Parathyroid adenoma (tissue), 2 donors: ENCODE data around the gene TSPAN32.
A peak's percentile ranks its signal among the peaks of the same experiment; 100 is the strongest.

Source experiments
- H2AFZ ChIP-seq: fragments of 300-600 bp; sonication (generic); one replicate; pipeline ENCODE4 v1.7.0; 2017; ENCODE audit warnings: antibody characterized with exemption, mild to moderate bottlenecking
- H3K27ac ChIP-seq: fragments of 300-600 bp; sonication (generic); one replicate; pipeline ENCODE4 v1.7.0; 2017
- H3K27me3 ChIP-seq: fragments of 300-600 bp; sonication (generic); one replicate; pipeline ENCODE4 v1.7.0; 2017; ENCODE audit warnings: low read length; ENCODE audit not compliant: control insufficient read depth, insufficient read depth
- H3K36me3 ChIP-seq: fragments of 300-600 bp; sonication (generic); one replicate; pipeline ENCODE4 v1.7.0; 2017; ENCODE audit warnings: low read length; ENCODE audit not compliant: control insufficient read depth, insufficient read depth
- H3K4me1 ChIP-seq: fragments of 300-600 bp; sonication (generic); one replicate; pipeline ENCODE4 v1.7.0; 2017; ENCODE audit warnings: control low read depth
- H3K4me2 ChIP-seq: fragments of 300-600 bp; sonication (generic); one replicate; pipeline ENCODE4 v1.7.0; 2017; ENCODE audit warnings: low read length
- H3K4me3 ChIP-seq: fragments of 300-600 bp; sonication (generic); one replicate; pipeline ENCODE4 v1.7.0; 2017; ENCODE audit warnings: low read depth, low read length
- H3K79me2 ChIP-seq: fragments of 300-600 bp; sonication (generic); one replicate; pipeline ENCODE4 v1.7.0; 2017; ENCODE audit warnings: control low read depth
- H3K9ac ChIP-seq: fragments of 300-600 bp; sonication (generic); one replicate; pipeline ENCODE4 v1.7.0; 2017; ENCODE audit warnings: mild to moderate bottlenecking
- H3K9me3 ChIP-seq: fragments of 300-600 bp; sonication (generic); one replicate; pipeline ENCODE4 v1.7.0; 2017; ENCODE audit warnings: low read length; ENCODE audit not compliant: control insufficient read depth
- CTCF ChIP-seq: fragments of 300-600 bp; sonication (generic); IDR thresholded peaks from one replicate; pipeline ENCODE4 v1.7.0; 2017; ENCODE audit warnings: antibody characterized with exemption, mild to moderate bottlenecking
- donor health status: primary hyperparathyroidism.

Gene TSPAN32

GRCh38 chr11:2297623-2298030 lies 4.2 kb upstream of the TSPAN32 start:
- no peak overlapping the region for H2AFZ ChIP-seq
- no peaks in the 10 kb centered on the region for H3K9me3 ChIP-seq
- no peaks in the 10 kb centered on the region for H3K79me2 ChIP-seq
- H3K9ac ChIP-seq: no peak overlapping the region
- no peaks in the 10 kb centered on the region for H3K36me3 ChIP-seq
- no peak overlapping the region for H3K4me2 ChIP-seq
- H3K27ac ChIP-seq: no peak overlapping the region
- no peak overlapping the region for H3K4me3 ChIP-seq
- H3K4me1 ChIP-seq: no peaks in the 10 kb centered on the region
- no peak for TF ChIP-seq CTCF
- H3K27me3 ChIP-seq: no peaks in the 10 kb centered on the region

- no peak for TF ChIP-seq CTCF
- no peaks in the 10 kb centered on the region for H3K79me2 ChIP-seq
- no peak overlapping the region for H3K9ac ChIP-seq
- no peaks in the 10 kb centered on the region for H3K27me3 ChIP-seq
- no peaks in the 10 kb centered on the region for H3K4me1 ChIP-seq
- no peak overlapping the region for H2AFZ ChIP-seq
- no peaks in the 10 kb centered on the region for H3K9me3 ChIP-seq
- H3K4me2 ChIP-seq: no peak overlapping the region
- no peaks in the 10 kb centered on the region for H3K36me3 ChIP-seq
- no peak overlapping the region for H3K27ac ChIP-seq
- H3K4me3 ChIP-seq: no peak overlapping the region
Observed at GRCh38 chr11:2298131-2298794, 3.5 kb upstream of the TSPAN32 start.

GRCh38 chr11:2298795-2299761 lies 2.7 kb upstream of the TSPAN32 start:
- peak; percentile 23 for TF ChIP-seq CTCF
- Histone ChIP-seq H3K4me3 (no peak overlapping the region), H3K9ac (no peak overlapping the region), H3K4me1 (no peaks in the 10 kb centered on the region), H3K79me2 (no peaks in the 10 kb centered on the region), H2AFZ (no peak overlapping the region), H3K27me3 (no peaks in the 10 kb centered on the region), H3K27ac (no peak overlapping the region), H3K4me2 (no peak overlapping the region), H3K9me3 (no peaks in the 10 kb centered on the region), H3K36me3 (no peaks in the 10 kb centered on the region)

GRCh38 chr11:2299773-2300172 lies 2.0 kb upstream of the TSPAN32 start:
- Histone ChIP-seq H3K79me2 (no peaks in the 10 kb centered on the region), H2AFZ (no peak overlapping the region), H3K4me2 (no peak overlapping the region), H3K4me3 (no peak overlapping the region), H3K27ac (no peak overlapping the region), H3K9me3 (no peaks in the 10 kb centered on the region), H3K36me3 (no peaks in the 10 kb centered on the region), H3K27me3 (no peaks in the 10 kb centered on the region), H3K9ac (no peak overlapping the region), H3K4me1 (no peaks in the 10 kb centered on the region)
- TF ChIP-seq CTCF: no peak
